HCT116 (cell line): ENCODE data around the gene ZNRF3. TPM values are rescaled to one million over a fixed set of nuclear protein-coding genes. Genes with fewer than 3 reads are reported as not detected.

Source experiments
- ATAC-seq: fragments of 200-7000 bp; cut with Tn5 transposase; 2 replicates; pipeline ENCODE4 v1.9.1; 2020; ENCODE audit warnings: mild to moderate bottlenecking, moderate library complexity
- BruUV-seq: library from RNA; stranded (reverse); fragments of 400-500 nt; replicated peaks from 2 replicates; lab custom pipeline; 2021; lab: Mats Ljungman, UMichigan
- CTCF ChIA-PET: fragments of 300-600 bp; sonication (Branson Sonifier 250); formaldehyde crosslinking; loops from one replicate; lab custom pipeline; 2021; ENCODE audit warnings: antibody characterized with exemption; lab: Charles Lee
- POLR2A ChIA-PET: fragments of 300-600, 350-600 bp; sonication (Branson Sonifier 250); formaldehyde crosslinking; loops from one replicate; lab custom pipeline; 2021; ENCODE audit warnings: antibody characterized with exemption; lab: Charles Lee
- RAD21 ChIA-PET, 2 experiments: fragments of 300-600 bp; sonication (Branson Sonifier 250); formaldehyde crosslinking; loops; one replicate each; lab custom pipeline; 2023; ENCODE audit warnings: low total read pairs in 2 of 2; ENCODE audit not compliant: uncharacterized antibody in 2 of 2, unreplicated experiment in 2 of 2, low non-redundant PET in 1 of 2; lab: Charles Lee
- DNase-seq: peaks from one replicate; pipeline ENCODE4 v3.0.0-alpha.2; 2010; ENCODE audit warnings: low read depth, low spot score
- H2AFZ ChIP-seq: fragments of 200-600 bp; shearing (Covaris generic), sonication (generic); 2 replicates; pipeline ENCODE4 v1.6.1; 2017; ENCODE audit warnings: low read depth, mixed run types, mixed read lengths, antibody characterized with exemption, low read length; ENCODE audit not compliant: poor library complexity, severe bottlenecking
- H3K27ac ChIP-seq: 2 replicates; pipeline ENCODE4 v1.5.1; 2012; ENCODE audit warnings: low read depth, low read length
- H3K27me3 ChIP-seq: fragments of 200-600 bp; sonication (generic); 2 replicates; pipeline ENCODE4 v1.6.1; 2016; ENCODE audit warnings: mixed run types, low read length, mixed read lengths; ENCODE audit not compliant: insufficient read depth
- H3K36me3 ChIP-seq, 2 experiments: fragments of 200-500 bp in 1 of 2; fragments of 200-600 bp in 1 of 2; sonication (Bioruptor generic) in 1 of 2; sonication (generic) in 1 of 2; 2 replicates each; pipeline versions ENCODE4 v1.5.1 to v1.6.1; 2014 to 2016; ENCODE audit warnings: low read length in 2 of 2, inconsistent platforms in 1 of 2, mixed read lengths in 1 of 2, mixed run types in 1 of 2; ENCODE audit not compliant: insufficient read depth in 2 of 2, control insufficient read depth in 1 of 2
- H3K4me1 ChIP-seq, 2 experiments: fragments of 200-600 bp in 1 of 2; sonication (generic) in 1 of 2; 2 replicates each; pipeline versions ENCODE4 v1.5.1 to v1.6.1; 2012 to 2017; ENCODE audit warnings: low read length in 2 of 2, inconsistent platforms in 1 of 2, mild to moderate bottlenecking in 1 of 2, mixed read lengths in 1 of 2, mixed run types in 1 of 2, moderate library complexity in 1 of 2; ENCODE audit not compliant: insufficient read depth in 2 of 2, control insufficient read depth in 1 of 2
- H3K4me2 ChIP-seq: fragments of 200-600 bp; sonication (generic); 2 replicates; pipeline ENCODE4 v1.6.1; 2017; ENCODE audit warnings: mixed run types, low read length, mixed read lengths
- H3K4me3 ChIP-seq, 2 experiments: fragments of 200-600 bp in 1 of 2; sonication (generic) in 1 of 2; replicated peaks in 1 of 2; 2 replicates each; pipeline ENCODE4 v1.5.1; 2011 to 2016; ENCODE audit warnings: low read length in 2 of 2, control low read depth in 1 of 2, low read depth in 1 of 2, mild to moderate bottlenecking in 1 of 2, mixed read lengths in 1 of 2, mixed run types in 1 of 2
- H3K79me2 ChIP-seq: fragments of 200-600 bp; sonication (generic); 2 replicates; pipeline ENCODE4 v1.6.1; 2017; ENCODE audit warnings: mild to moderate bottlenecking, mixed run types, low read length, moderate library complexity, mixed read lengths; ENCODE audit not compliant: insufficient read depth
- H3K9ac ChIP-seq: fragments of 200-600 bp; sonication (generic); 2 replicates; pipeline ENCODE4 v1.6.1; 2016; ENCODE audit warnings: low read length, mixed read lengths
- H3K9me2 ChIP-seq: fragments of 200-600 bp; sonication (generic), shearing (Covaris generic); 2 replicates; pipeline ENCODE4 v1.6.1; 2017; ENCODE audit warnings: mixed run types, mild to moderate bottlenecking, moderate library complexity; ENCODE audit not compliant: insufficient read depth
- H3K9me3 ChIP-seq, 2 experiments: fragments of 200-500 bp in 1 of 2; fragments of 200-600 bp in 1 of 2; sonication (Bioruptor generic) in 1 of 2; sonication (generic) in 1 of 2; 2 replicates each; pipeline ENCODE4 v1.6.1; 2014 to 2017; ENCODE audit warnings: low read length in 2 of 2, mixed read lengths in 2 of 2, inconsistent platforms in 1 of 2, low read depth in 1 of 2, mild to moderate bottlenecking in 1 of 2, mixed run types in 1 of 2, moderate library complexity in 1 of 2; ENCODE audit not compliant: control insufficient read depth in 1 of 2, insufficient read depth in 1 of 2
- H4K20me1 ChIP-seq: fragments of 200-600 bp; sonication (generic), shearing (Covaris generic); 2 replicates; pipeline ENCODE4 v1.6.1; 2017; ENCODE audit warnings: mixed run types, mild to moderate bottlenecking, moderate library complexity; ENCODE audit not compliant: insufficient read depth
- MAX ChIP-seq: IDR thresholded peaks from 2 replicates; pipeline ENCODE4 v1.6.1; 2012
- REST ChIP-seq: IDR thresholded peaks from 2 replicates; pipeline ENCODE4 v1.6.1; 2012; ENCODE audit warnings: low read depth
- TCF7L2 ChIP-seq: IDR thresholded peaks from 2 replicates; pipeline ENCODE4 v1.7.0; 2011; ENCODE audit warnings: borderline replicate concordance, inconsistent platforms; ENCODE audit not compliant: insufficient read depth, insufficient read length; ENCODE audit errors: extremely low read depth
- intact Hi-C: fragments of 100-400 bp; cut with micrococcal nuclease; formaldehyde crosslinking; loops from 2 replicates; pipeline ENCODE4 v1.10.0; 2022
- total RNA-seq: library from RNA; stranded (reverse); gene quantifications from one replicate; pipeline ENCODE4 v1.2.1, GENCODE V29; 2021; ENCODE audit not compliant: unreplicated experiment

ZNRF3 gene
- total RNA-seq, 1 experiment from 2014 or later = 12.2 TPM

GRCh38 chr22:28904211-28904896 lies 21.0 kb downstream of the ZNRF3 start:
- H3K36me3 ChIP-seq = no peaks in the 10 kb centered on the region
- H3K4me2 ChIP-seq = no peak overlapping the region
- DNase-seq = no peak
- peak overlapping the region; percentile 54 for H3K27ac ChIP-seq
- no TSS peak for BruUV-seq
- H3K27me3 ChIP-seq = no peaks in the 10 kb centered on the region
- ChIA-PET CTCF (no interaction called here), POLR2A (interaction anchor here (1.2 kb wide), 1 partner anchor 13 kb away, joined by 3 read pairs; no protein-coding TSS in a partner anchor), RAD21 (interaction anchor here in 1 of 2 experiments (0.6 kb wide), 1 partner anchor 48 kb away, joined by 3 read pairs; no protein-coding TSS in a partner anchor)
- no peaks in the 10 kb centered on the region for H3K9me2 ChIP-seq
- intact Hi-C loops = no loop called here
- no peak overlapping the region for H3K9ac ChIP-seq
- H2AFZ ChIP-seq = no peak overlapping the region
- no peaks in the 10 kb centered on the region for H3K9me3 ChIP-seq
- peaks cover 44 to 66% of the 10 kb centered on the region in 2 experiments for H3K4me1 ChIP-seq
- no peak for ATAC-seq
- H3K4me3 ChIP-seq = no peak overlapping the region
- H3K79me2 ChIP-seq = peaks cover 87% of the 10 kb centered on the region
- H4K20me1 ChIP-seq = peaks cover 5% of the 10 kb centered on the region; the same call in 1 of the 2 replicates
- peak; percentile 38 for TF ChIP-seq TCF7L2
- TF ChIP-seq REST = no peak
- no peak for TF ChIP-seq MAX
